A549 (cell line): ENCODE results near the gene RCHY1. TPM values are rescaled to one million over a fixed set of nuclear protein-coding genes. Genes with fewer than 3 reads are reported as not detected.
A peak's percentile ranks its signal among the peaks of the same experiment; 100 is the strongest.

Experiments
- ATAC-seq, 2 experiments: fragments of 200-7000 bp in 1 of 2; fragments of >200 bp in 1 of 2; cut with Nextera tagmentation in 1 of 2; cut with Tn5 transposase in 1 of 2; 3 replicates each; pipeline versions ENCODE4 v1.8.0 to v1.9.1; 2018 to 2020; ENCODE audit warnings: mild to moderate bottlenecking in 1 of 2, moderate library complexity in 1 of 2
- CTCF ChIA-PET: fragments of 300-600 bp; sonication (Branson Sonifier 250); formaldehyde crosslinking; extraction: SDS; loops from one replicate; lab custom pipeline; 2021; ENCODE audit warnings: antibody characterized with exemption, inconsistent platforms; lab: Yijun Ruan, JAX
- POLR2A ChIA-PET: fragments of 350-600 bp; formaldehyde crosslinking; extraction: SDS; loops from one replicate; lab custom pipeline; 2021; ENCODE audit warnings: antibody characterized with exemption, inconsistent platforms; lab: Yijun Ruan, JAX
- DNase-seq, 2 experiments: peaks; one replicate each; pipeline versions ENCODE4 v3.0.0 to v3.0.0-alpha.2; 2011 to 2016; ENCODE audit warnings: low read depth in 1 of 2, low spot score in 1 of 2
- FAIRE-seq: peaks from 2 replicates; lab custom pipeline; 2011; peaks lifted over from hg19 to GRCh38; lab: Jason Lieb, UNC
- H3K27ac ChIP-seq, 2 experiments: fragments of >200 bp; sonication (Bioruptor Twin); formaldehyde crosslinking; 3 replicates each; pipeline ENCODE4 v1.5.1; 2016 to 2017
- H3K4me1 ChIP-seq: fragments of >200 bp; sonication (Bioruptor Twin); formaldehyde crosslinking; 3 replicates; pipeline ENCODE4 v1.6.1; 2016
- H3K4me2 ChIP-seq: fragments of >200 bp; sonication (Bioruptor Twin); formaldehyde crosslinking; 3 replicates; pipeline ENCODE4 v1.6.1; 2016
- H3K4me3 ChIP-seq: fragments of >200 bp; sonication (Bioruptor Twin); formaldehyde crosslinking; 3 replicates; pipeline ENCODE4 v1.5.1; 2016
- H3K9me3 ChIP-seq: fragments of >200 bp; sonication (Bioruptor Twin); formaldehyde crosslinking; 3 replicates; pipeline ENCODE4 v1.6.1; 2016
- BHLHE40 ChIP-seq: IDR thresholded peaks from 2 replicates; pipeline ENCODE4 v1.6.1; 2012; ENCODE audit warnings: low read depth, low read length, inconsistent platforms
- CBX2 ChIP-seq: fragments of 200-600 bp; sonication (generic); IDR thresholded peaks from 2 replicates; pipeline ENCODE4 v1.6.1; 2016; ENCODE audit warnings: low read depth, mild to moderate bottlenecking, borderline replicate concordance
- E2F6 ChIP-seq: IDR thresholded peaks from 2 replicates; pipeline ENCODE4 v1.6.1; 2012; ENCODE audit warnings: low read depth, borderline replicate concordance
- EHMT2 ChIP-seq: fragments of 200-600 bp; sonication (generic); IDR thresholded peaks from 2 replicates; pipeline ENCODE4 v1.6.1; 2016; ENCODE audit warnings: antibody characterized with exemption, low read depth, mild to moderate bottlenecking, moderate library complexity
- EP300 ChIP-seq, 2 experiments: fragments of >200 bp; sonication (Bioruptor Twin); formaldehyde crosslinking; IDR thresholded peaks; 2 replicates in 1 of 2; 3 replicates in 1 of 2; pipeline ENCODE4 v1.6.1; 2016 to 2017
- FOSB ChIP-seq: fragments of 250-450 bp; sonication (Bioruptor Pico); IDR thresholded peaks from 2 replicates; pipeline ENCODE4 v1.5.0; 2020; ENCODE audit warnings: mild to moderate bottlenecking, moderate library complexity
- FOSL2 ChIP-seq, 2 experiments: fragments of 450-650 bp in 1 of 2; fragments of >200 bp in 1 of 2; sonication (Bioruptor Twin) in 1 of 2; formaldehyde crosslinking; IDR thresholded peaks; 2 replicates each; pipeline versions ENCODE4 v1.5.0 to v1.6.1; 2016 to 2020; ENCODE audit warnings: mild to moderate bottlenecking in 1 of 2, moderate library complexity in 1 of 2
- HEYL ChIP-seq: fragments of 250-450 bp; sonication (Bioruptor Pico); IDR thresholded peaks from 2 replicates; pipeline ENCODE4 v1.8.0; 2021; ENCODE audit warnings: mild to moderate bottlenecking, moderate library complexity
- JUN ChIP-seq, 2 experiments: fragments of >200 bp; sonication (Bioruptor Twin); formaldehyde crosslinking; IDR thresholded peaks; 2 replicates in 1 of 2; 3 replicates in 1 of 2; pipeline ENCODE4 v1.6.1; 2016 to 2017
- KDM1A ChIP-seq: fragments of 200-600 bp; sonication (generic); IDR thresholded peaks from 2 replicates; pipeline ENCODE4 v1.6.1; 2016; ENCODE audit warnings: low read depth, mild to moderate bottlenecking
- KDM5A ChIP-seq: fragments of 200-600 bp; sonication (generic); IDR thresholded peaks from 2 replicates; pipeline ENCODE4 v1.6.1; 2016; ENCODE audit warnings: antibody characterized with exemption, mild to moderate bottlenecking
- NPAS2 ChIP-seq: fragments of 250-450 bp; sonication (Bioruptor Pico); IDR thresholded peaks from 2 replicates; pipeline ENCODE4 v1.8.0; 2022; ENCODE audit warnings: mild to moderate bottlenecking, moderate library complexity, borderline replicate concordance
- NR3C1 ChIP-seq: fragments of >200 bp; sonication (Bioruptor Twin); formaldehyde crosslinking; IDR thresholded peaks from 3 replicates; pipeline ENCODE4 v1.6.1; 2017
- PHF8 ChIP-seq: fragments of 200-600 bp; sonication (generic); IDR thresholded peaks from 2 replicates; pipeline ENCODE4 v1.6.1; 2016; ENCODE audit warnings: low read depth, mild to moderate bottlenecking, antibody characterized with exemption, moderate library complexity, borderline replicate concordance
- POLR2AphosphoS2 ChIP-seq: conservative IDR thresholded peaks from 2 replicates; pipeline ENCODE4 v1.6.1; 2012; ENCODE audit warnings: low read length, improper control_type of control experiment, inconsistent platforms
- RARB ChIP-seq: fragments of 250-450 bp; sonication (Bioruptor Pico); IDR thresholded peaks from 2 replicates; pipeline ENCODE4 v1.8.0; 2021; ENCODE audit warnings: mild to moderate bottlenecking, moderate library complexity
- RFX5 ChIP-seq: fragments of 450-650 bp; IDR thresholded peaks from 2 replicates; pipeline ENCODE4 v1.7.1; 2014; ENCODE audit warnings: antibody characterized with exemption, mild to moderate bottlenecking, moderate library complexity
- SMC3 ChIP-seq: fragments of >200 bp; sonication (Bioruptor Twin); formaldehyde crosslinking; IDR thresholded peaks from 3 replicates; pipeline ENCODE4 v1.6.1; 2018; ENCODE audit warnings: inconsistent platforms
- SREBF2 ChIP-seq: fragments of 450-650 bp; IDR thresholded peaks from 2 replicates; pipeline ENCODE4 v1.6.1; 2014; ENCODE audit warnings: mild to moderate bottlenecking, moderate library complexity
- TFCP2L1 ChIP-seq: fragments of 250-450 bp; sonication (Bioruptor Pico); IDR thresholded peaks from 2 replicates; pipeline ENCODE4 v1.5.0; 2021; ENCODE audit warnings: mild to moderate bottlenecking
- TP53 ChIP-seq: fragments of 250-450 bp; sonication (Bioruptor Pico); IDR thresholded peaks from 2 replicates; pipeline ENCODE4 v1.5.0; 2021; ENCODE audit warnings: mild to moderate bottlenecking, moderate library complexity
- ZC3H11A ChIP-seq: fragments of 450-650 bp; IDR thresholded peaks from 2 replicates; pipeline ENCODE4 v1.6.1; 2014; ENCODE audit warnings: antibody characterized with exemption, mild to moderate bottlenecking
- WGBS: methylation state at CpG from one replicate; pipeline ENCODE4 v1.1.6; 2017; ENCODE audit errors: missing lambda C conversion rate; 5-methylcytosine and 5-hydroxymethylcytosine counted together
- polyA plus RNA-seq, 4 experiments: library from polyadenylated mRNA; depleted of rRNA in 3 of 4; stranded (reverse); fragments of >200 nt; fragmentation: RNase III in 1 of 4; extraction: RNeasy Plus Mini Kit Qiagen cat#74134 plus additional on column Dnase treatment in 1 of 4; gene quantifications; 2 replicates in 3 of 4; 3 replicates in 1 of 4; pipeline ENCODE4 v1.2.3, GENCODE V29; 2011 to 2017
- TF ChIP-seq, protein P1 (sequence below): fragments of >200 bp; sonication (Bioruptor Twin); formaldehyde crosslinking; IDR thresholded peaks from 3 replicates; pipeline ENCODE4 v1.6.1; 2016
- TF ChIP-seq, protein P2 (sequence below): fragments of 250-450 bp; sonication (Bioruptor Pico); IDR thresholded peaks from 2 replicates; pipeline ENCODE4 v1.5.0; 2020; ENCODE audit warnings: low read depth, mild to moderate bottlenecking, moderate library complexity
- TF ChIP-seq, protein P3 (sequence below): IDR thresholded peaks from 2 replicates; pipeline ENCODE4 v1.6.1; 2012
- TF ChIP-seq, protein P4 (sequence below): fragments of >200 bp; sonication (Bioruptor Twin); formaldehyde crosslinking; IDR thresholded peaks from 2 replicates; pipeline ENCODE4 v1.6.1; 2016

The RCHY1 gene
- polyA plus RNA-seq, 2 of the 4 experiments (the other 2 are of a cell fraction), result 19.1 to 27.4 TPM

DNA sequence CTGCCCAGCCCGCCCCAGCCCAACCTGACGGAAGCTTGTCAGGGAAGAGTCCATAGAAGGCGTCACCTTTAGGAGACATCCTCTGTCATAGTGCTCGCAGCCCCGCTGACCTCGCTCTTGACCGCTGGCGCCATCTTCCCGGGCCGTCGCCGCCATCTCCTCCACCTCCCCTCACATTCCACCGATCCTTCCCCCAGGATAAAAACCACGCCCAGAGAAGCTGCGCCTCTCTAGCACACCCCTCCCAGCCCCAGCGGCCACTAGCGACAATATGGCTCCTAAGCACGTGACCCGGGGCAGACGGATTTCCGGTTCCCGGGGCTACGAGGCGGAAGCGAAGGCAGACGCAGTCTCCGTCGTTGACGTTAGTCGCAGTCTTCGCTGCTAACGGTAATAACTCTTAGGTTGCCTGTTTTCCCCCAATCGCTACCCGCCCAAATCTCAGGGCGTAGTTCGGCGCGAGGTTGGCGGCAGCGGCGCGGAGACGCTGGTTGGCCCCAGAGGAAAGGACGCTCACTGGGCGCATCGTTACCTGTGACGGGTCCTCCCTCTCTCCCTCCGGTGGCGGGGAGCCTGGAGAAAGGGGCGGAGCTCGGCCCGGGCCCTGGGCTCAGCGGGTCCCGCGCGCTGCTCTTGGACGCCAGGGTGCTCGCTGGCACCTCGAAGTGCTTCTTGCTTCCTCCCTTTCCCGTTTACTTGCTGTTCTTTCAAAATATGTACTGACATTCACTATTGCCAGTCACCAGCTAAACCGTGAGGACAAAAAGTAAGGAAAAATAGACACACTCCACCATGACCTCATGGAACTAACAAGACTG lies at the start of gene RCHY1, which contains the start of gene THAP6 (continued):
- TF ChIP-seq, protein P1, sequence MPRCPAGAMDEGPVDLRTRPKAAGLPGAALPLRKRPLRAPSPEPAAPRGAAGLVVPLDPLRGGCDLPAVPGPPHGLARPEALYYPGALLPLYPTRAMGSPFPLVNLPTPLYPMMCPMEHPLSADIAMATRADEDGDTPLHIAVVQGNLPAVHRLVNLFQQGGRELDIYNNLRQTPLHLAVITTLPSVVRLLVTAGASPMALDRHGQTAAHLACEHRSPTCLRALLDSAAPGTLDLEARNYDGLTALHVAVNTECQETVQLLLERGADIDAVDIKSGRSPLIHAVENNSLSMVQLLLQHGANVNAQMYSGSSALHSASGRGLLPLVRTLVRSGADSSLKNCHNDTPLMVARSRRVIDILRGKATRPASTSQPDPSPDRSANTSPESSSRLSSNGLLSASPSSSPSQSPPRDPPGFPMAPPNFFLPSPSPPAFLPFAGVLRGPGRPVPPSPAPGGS, result peak; percentile 63
- TF ChIP-seq JUN (IDR thresholded peaks at IDR 0.05) (peak; percentile 68 to 76; a peak in 4 of 5 replicates), RFX5 (no peak), KDM5A (no peak), KDM1A (no peak), PHF8 (peak; percentile 84), SMC3 (no peak), TFCP2L1 (CRISPR knock-in tag) (no peak), FOSB (CRISPR knock-in tag) (no peak), RARB (CRISPR knock-in tag) (no peak), EP300 (IDR thresholded peaks at IDR 0.05) (no peak), BHLHE40 (peak; percentile 51; the same call in 1 of the 2 replicates), TP53 (CRISPR knock-in tag) (no peak), ZC3H11A (no peak), E2F6 (no peak), FOSL2 (IDR thresholded peaks at IDR 0.05) (no peak), FOSL2 (CRISPR knock-in tag; IDR thresholded peaks at IDR 0.05) (no peak), POLR2AphosphoS2 (no peak), EHMT2 (no peak), CBX2 (no peak), NR3C1 (no peak), HEYL (CRISPR knock-in tag) (no peak), SREBF2 (no peak)
- TF ChIP-seq, protein P2, sequence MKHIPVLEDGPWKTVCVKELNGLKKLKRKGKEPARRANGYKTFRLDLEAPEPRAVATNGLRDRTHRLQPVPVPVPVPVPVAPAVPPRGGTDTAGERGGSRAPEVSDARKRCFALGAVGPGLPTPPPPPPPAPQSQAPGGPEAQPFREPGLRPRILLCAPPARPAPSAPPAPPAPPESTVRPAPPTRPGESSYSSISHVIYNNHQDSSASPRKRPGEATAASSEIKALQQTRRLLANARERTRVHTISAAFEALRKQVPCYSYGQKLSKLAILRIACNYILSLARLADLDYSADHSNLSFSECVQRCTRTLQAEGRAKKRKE (CRISPR knock-in tag), result no peak
- TF ChIP-seq, protein P3, sequence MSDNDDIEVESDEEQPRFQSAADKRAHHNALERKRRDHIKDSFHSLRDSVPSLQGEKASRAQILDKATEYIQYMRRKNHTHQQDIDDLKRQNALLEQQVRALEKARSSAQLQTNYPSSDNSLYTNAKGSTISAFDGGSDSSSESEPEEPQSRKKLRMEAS, result peak; percentile 38; the same call in 1 of the 2 replicates
- TF ChIP-seq, protein P4, sequence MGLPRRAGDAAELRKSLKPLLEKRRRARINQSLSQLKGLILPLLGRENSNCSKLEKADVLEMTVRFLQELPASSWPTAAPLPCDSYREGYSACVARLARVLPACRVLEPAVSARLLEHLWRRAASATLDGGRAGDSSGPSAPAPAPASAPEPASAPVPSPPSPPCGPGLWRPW, result no peak

DNA sequence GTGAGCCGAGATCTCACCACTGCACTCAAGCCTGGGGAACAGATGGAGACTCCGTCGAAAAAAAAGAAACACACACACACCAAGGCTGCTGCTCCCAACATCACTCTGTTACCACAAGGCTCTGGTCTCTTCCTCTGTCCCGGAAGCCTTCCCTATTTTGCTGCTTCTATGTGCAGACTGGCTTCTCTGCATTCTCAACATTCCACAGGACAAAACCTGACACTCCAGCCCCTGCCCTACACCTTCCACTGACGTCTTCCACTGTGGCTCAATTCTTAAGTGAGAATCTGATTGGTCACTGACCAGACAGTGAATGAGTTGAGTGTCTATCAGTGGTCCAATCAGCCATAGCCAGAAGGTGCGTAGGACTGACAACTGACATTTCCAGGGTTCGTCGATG lies 47.6 kb upstream of the RCHY1 start:
- no peaks in the 10 kb centered on the region for H3K4me1 ChIP-seq
- peak in 1 of 2 experiments; percentile 8 for DNase-seq
- no peaks in the 10 kb centered on the region for H3K9me3 ChIP-seq
- no peak for FAIRE-seq
- peak in 1 of 2 experiments; percentile 43; a peak in 2 of 6 replicates for ATAC-seq
- no peak for TF ChIP-seq NPAS2 (CRISPR knock-in tag)
- H3K4me2 ChIP-seq, result no peak overlapping the region
- 73% methylated on average over 8 of the region's 8 CpGs for WGBS
- ChIA-PET CTCF (no interaction called here), POLR2A (no interaction called here)
- no peak overlapping the region for H3K4me3 ChIP-seq
- H3K27ac ChIP-seq, result no peak overlapping the region
